GM12865 (cell line): ENCODE measurements around the gene SAMSN1.

Source experiments
- DNase-seq: peaks from one replicate; pipeline ENCODE4 v3.0.0; 2010; ENCODE audit warnings: low read depth
- H3K4me3 ChIP-seq: 2 replicates; pipeline ENCODE4 v1.5.1; 2011; ENCODE audit warnings: mild to moderate bottlenecking, low read depth, low read length, control low read depth
- CTCF ChIP-seq: IDR thresholded peaks from 2 replicates; pipeline ENCODE4 v1.5.1; 2011; ENCODE audit warnings: low read length, control low read depth, low read depth, inconsistent platforms; ENCODE audit not compliant: insufficient read depth; ENCODE audit errors: missing control alignments

Gene SAMSN1

GRCh38 chr21:14451546-14451945 lies 94.6 kb downstream of the SAMSN1 start:
- no peak overlapping the region for H3K4me3 ChIP-seq
- TF ChIP-seq CTCF = no peak
- no peak for DNase-seq

GRCh38 chr21:14448784-14449183 lies 97.3 kb downstream of the SAMSN1 start:
- no peak for TF ChIP-seq CTCF
- DNase-seq = no peak

GRCh38 chr21:14438211-14438610 lies 107.9 kb downstream of the SAMSN1 start:
- H3K4me3 ChIP-seq = no peak overlapping the region
- no peak for TF ChIP-seq CTCF
- no peak for DNase-seq

More at GRCh38 chr21:14448784-14449183, 97.3 kb downstream of the SAMSN1 start:
- no peak overlapping the region for H3K4me3 ChIP-seq

- no peak for DNase-seq
- TF ChIP-seq CTCF = no peak
These were observed 110.7 kb downstream of the SAMSN1 start for GRCh38 chr21:14435423-14435822.

More at GRCh38 chr21:14435423-14435822, 110.7 kb downstream of the SAMSN1 start:
- no peak overlapping the region for H3K4me3 ChIP-seq
